GM12874 (cell line): ENCODE measurements around the gene PLCB4.

ENCODE experiments used
- TF ChIP-seq, protein P1 (sequence below): IDR thresholded peaks from 2 replicates; pipeline ENCODE4 v1.5.1; 2011; ENCODE audit warnings: low read depth, mild to moderate bottlenecking, control low read depth, low read length, moderate library complexity; ENCODE audit not compliant: insufficient read depth

The PLCB4 gene

DNA sequence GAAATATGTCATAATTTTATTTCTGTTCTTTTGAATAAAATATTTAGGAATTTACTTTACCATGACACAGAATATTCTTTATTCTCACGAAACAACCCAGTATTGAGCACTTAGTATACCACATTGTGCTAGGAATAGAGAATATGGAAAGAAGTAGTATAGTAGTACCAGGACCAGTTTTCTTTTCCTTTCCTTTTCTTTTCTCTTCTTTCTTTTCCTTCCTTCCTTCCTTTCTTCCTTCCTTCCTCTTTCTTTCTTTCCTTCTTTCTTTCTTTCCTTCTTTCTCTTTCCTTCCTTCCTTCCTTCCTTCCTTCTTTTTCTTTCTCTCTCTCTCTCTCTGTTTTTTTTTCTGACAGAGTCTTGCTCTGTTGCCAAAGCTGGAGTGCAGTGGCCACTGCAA, 7.5 kb upstream of the PLCB4 start:
- TF ChIP-seq, protein P1, sequence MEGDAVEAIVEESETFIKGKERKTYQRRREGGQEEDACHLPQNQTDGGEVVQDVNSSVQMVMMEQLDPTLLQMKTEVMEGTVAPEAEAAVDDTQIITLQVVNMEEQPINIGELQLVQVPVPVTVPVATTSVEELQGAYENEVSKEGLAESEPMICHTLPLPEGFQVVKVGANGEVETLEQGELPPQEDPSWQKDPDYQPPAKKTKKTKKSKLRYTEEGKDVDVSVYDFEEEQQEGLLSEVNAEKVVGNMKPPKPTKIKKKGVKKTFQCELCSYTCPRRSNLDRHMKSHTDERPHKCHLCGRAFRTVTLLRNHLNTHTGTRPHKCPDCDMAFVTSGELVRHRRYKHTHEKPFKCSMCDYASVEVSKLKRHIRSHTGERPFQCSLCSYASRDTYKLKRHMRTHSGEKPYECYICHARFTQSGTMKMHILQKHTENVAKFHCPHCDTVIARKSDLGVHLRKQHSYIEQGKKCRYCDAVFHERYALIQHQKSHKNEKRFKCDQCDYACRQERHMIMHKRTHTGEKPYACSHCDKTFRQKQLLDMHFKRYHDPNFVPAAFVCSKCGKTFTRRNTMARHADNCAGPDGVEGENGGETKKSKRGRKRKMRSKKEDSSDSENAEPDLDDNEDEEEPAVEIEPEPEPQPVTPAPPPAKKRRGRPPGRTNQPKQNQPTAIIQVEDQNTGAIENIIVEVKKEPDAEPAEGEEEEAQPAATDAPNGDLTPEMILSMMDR = no peak

DNA sequence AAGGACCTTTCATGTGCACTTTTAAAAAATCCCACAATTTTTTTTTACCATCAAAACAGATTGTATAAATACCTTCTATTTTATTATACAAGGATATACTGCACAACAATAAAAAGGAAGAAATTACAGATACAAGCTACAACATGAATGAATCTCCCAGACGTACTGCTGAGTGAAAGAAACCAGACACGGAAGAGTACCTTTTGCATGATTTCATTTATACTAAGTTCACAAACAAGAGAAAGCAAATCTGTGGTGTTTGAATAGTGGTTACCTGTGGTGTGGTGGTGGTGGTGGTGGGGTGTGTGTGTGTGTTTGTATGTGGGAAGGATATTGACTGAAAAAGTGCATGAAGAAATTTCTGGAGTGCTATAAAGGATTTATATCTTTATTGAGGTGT, 6.8 kb upstream of the PLCB4 start:
- TF ChIP-seq, protein P1 = no peak

DNA sequence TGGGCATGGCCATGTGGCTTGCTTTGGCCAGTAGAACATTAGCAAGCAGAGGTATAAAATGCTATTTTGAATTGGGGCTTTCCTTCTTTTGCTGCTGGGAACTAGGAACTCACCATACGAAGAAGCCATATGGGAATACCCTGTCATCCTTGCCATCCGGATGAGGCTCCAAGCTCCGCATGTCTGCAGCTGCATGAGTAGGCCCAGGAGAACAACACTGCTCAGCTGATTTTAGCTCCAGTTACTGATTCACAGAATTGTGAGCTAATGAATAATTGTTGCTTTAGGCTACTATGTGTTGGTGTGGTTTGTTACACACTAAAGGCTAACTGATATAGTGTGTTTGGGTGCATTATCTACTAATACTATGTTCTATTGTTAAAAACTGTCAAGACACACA, 2.7 kb upstream of the PLCB4 start:
- TF ChIP-seq, protein P1 = no peak

DNA sequence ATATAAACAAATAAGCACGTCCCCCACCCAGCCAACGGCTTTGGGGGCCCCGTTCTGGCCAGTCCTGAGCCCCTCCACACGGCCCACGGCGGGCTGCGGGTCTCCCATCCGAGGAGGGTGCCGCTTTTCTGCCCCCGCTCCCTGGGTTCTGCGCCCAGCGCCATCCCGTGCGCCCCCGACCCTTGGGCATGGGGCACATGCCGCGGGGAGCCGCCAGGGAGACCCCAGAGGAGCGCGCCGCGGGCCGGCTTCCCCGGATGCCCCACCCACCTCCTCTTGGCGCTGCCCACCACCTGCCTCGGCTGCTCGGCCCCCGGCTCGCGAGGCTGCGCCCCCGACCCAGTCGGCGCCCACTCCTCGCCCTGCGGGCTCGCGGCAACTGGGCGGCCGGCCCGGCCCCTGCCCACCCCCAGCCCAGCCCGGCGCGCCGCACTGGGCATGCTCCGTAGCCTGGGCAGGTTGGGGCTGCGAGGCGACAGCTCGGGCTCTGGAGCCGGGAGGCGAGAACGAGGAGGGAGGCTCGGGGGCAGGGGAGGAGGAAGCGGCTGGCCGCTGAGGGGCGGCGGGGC, 570 bp upstream of the PLCB4 start:
- TF ChIP-seq, protein P1 = no peak

DNA sequence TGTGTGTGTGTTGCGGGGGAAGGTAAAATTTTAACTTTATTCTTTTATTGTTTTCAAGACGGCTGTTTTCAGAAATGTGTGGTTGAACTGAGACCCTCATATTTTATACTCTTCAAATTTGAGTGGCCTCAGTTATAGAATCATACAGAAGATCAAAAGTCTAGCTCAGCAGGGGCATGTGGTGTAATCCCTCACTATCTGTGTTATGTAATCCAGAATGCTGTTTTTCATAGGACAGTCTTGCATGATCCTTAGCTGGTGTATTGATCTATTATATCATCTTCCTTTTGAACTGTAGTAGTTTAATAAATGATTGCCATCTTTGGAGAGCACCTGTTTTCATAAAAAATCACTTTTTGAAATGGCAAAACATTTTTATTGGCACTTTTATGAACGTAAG, 1.4 kb downstream of the PLCB4 start:
- TF ChIP-seq, protein P1 = no peak

DNA sequence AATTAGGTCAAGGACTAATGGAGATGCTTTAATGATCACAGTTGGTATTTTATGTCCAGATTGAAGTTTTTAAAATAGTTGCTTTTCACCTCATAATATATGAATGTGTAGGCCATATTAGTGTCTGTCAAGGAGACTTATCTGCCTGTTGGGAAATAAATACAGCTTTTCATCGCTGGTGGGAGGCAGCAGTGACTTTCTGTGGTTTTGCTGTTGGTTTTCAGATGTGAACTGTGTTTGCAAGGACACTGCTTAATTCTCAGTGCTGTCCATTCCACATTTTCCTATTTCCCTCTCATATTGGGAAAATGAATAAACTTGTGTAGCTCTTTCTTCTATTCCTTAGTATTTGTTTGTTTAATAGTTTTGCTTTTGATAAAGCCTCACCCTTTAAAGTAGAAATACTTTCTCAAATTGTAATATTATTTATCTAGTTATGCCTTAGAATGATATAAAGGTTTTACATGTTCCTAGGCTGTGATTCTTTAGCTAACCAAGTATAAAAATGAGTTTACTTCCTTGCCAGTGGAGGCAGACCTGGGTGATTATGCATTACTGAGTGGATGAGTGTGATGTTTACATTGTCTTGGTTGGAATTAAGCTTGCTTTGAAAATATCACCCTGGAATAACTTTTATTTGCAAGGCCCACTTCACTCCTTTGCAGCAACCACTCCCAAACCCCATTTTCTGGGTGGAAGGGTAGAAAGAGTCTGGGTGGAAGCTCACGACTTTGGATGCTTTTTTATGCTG, 3.3 kb downstream of the PLCB4 start:
- TF ChIP-seq, protein P1 = no peak

DNA sequence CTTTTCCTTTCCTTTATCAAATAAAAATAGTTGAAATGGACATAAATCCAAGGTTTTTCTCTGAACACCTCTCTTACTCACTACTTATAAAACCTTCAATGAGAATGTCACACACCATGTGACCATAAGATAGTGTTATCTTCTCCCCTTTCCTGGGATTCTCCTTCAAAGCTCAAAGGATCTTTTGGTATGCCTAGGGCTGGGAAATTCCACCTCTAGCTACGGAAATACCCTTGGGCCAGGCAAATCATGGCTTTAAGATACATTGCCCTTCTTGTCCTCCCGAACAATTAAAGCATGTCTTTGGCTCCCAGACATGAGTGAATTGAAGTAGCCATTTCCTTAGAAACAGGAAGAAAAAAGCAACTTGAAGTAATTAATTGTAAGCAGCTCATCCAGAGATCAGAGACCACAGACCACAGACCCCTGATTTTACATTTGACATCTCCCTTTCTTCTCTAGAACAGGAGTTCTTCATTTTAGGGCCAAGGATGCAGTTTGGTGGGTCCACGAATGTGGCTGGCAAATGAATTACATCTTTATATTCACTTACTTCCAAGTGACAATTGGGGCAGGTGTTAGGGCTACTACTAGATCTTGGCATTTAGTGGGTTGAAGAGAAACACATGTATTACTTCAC, 4.1 kb downstream of the PLCB4 start:
- TF ChIP-seq, protein P1 = no peak
